GM18498 (cell line): Measurements from ENCODE around the gene FNDC3B.

Experiments used
- ATAC-seq: cut with Tn5 transposase; IDR thresholded peaks from one replicate; pipeline ENCODE4 v1.9.1; 2021; ENCODE audit warnings: mild to moderate bottlenecking, moderate library complexity; ENCODE audit not compliant: unreplicated experiment

The FNDC3B gene

GRCh38 chr3:172163320-172163719 lies 123.9 kb downstream of the FNDC3B start:
- no peak for ATAC-seq

DNA sequence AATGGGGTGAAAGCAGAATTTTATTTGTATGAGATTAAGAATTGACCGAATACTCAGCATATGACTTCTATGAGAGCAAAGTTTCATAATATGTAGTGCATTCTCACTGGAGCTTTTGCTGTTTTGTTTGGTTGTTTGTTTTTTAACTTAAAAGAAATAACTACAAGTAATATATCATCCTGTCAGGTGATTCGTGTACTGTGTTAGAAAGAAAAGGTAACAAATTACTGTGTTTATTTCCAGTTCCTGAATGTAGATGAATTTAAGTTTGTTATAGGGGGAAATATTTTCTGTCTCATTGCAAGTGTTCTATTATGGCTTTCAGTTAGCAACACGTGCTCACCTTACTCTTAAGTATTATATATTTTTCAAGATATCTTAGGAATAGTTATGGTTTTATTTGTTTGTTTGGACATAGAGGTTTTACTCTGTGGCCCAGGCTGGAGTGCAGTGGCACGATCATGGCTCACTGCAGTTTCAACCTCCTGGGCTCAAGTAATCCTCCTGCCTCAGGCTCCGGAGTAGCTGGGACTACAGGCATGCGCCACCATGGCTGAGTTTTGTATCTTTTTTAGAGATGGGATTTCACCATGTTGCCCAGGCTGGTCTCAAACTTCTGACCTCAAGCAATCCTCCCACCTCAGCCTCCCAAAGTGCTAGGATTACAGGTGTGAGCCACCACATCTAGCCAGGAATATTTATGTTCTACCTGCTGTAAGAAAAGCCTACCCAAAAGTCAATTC lies 125.4 kb downstream of the FNDC3B start:
- ATAC-seq = no peak

- ATAC-seq = no peak
These were observed 126.9 kb downstream of the FNDC3B start for GRCh38 chr3:172166261-172166660.

- ATAC-seq = no peak
These were observed 127.5 kb downstream of the FNDC3B start for GRCh38 chr3:172166890-172167289.

- no peak for ATAC-seq
These were observed 128.7 kb downstream of the FNDC3B start for GRCh38 chr3:172167892-172168648.

DNA sequence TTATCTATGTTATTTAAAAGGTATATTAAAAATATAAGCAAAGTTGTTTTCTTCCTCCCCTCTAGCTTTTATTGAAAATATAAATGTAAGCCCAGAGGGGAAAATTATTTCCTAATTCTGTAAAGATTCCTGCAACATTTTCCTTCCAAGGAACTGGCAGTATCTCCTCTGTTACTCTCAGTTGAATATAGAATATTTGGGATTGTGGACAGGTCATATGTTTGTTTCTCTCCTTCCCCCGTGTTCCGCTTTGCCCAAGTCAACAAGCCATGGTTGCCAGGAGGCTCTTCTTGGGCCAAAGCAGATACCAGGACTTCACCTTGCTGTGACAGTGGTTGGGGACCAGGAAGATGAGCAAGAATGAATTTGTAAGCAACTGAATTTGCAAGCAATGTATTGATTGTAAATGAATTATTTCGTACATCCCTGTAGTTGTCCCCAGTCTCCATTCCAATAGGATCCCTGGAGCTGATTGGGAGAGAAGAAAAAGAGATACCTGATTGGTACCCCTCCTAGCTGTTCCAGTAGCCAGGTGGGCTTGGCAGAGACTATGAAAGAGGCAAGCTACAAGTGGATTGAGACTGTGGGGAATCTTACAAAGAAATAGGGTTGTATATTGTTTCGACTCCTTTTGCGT lies 130.8 kb downstream of the FNDC3B start:
- ATAC-seq = no peak

GRCh38 chr3:172170841-172171240 lies 131.5 kb downstream of the FNDC3B start:
- no peak for ATAC-seq

GRCh38 chr3:172171396-172172075 lies 132.2 kb downstream of the FNDC3B start:
- no peak for ATAC-seq

DNA sequence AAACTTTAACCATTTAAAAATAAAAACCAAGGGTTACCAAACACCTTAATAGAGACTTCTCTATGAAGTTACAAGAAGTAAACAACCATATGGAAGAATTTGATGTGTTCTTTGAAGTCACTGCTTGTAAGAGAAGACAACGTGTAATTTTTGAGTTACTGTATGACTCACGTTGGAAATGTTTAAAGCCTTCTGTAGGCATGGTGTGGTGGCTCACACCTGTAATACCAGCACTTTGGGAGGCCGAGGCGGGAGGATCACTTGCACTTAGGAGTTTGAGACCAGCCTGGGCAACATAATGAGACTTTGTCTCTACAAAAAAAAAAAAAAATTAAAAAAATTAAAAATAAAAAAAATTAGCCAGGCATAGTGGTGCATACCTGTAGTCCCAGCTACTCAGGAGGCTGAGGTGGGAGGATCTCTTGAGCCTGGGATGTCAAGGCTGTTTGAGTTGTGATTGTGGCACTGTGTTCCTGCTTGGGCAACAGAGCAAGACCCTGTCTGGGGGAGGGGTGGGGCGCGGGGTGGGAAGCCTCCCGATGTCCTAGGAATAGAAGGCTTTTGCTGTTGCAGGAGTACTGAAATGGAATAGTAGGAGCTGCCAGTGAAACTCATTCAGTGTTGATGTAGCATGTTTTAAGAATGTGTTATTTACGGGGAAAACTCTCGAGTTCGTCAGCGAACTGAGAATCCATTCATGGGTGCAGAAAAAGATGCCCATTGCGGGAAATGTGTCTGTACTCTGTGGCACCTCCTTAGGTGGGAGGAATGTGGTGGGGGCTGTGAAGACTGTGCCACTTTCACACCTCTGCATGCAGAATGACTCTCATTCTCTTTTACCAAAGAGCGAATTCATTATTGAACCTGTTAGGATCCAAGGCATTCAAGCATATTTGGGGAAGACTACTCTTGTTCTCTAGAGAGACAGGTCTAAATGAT lies 134.2 kb downstream of the FNDC3B start:
- ATAC-seq = no peak

DNA sequence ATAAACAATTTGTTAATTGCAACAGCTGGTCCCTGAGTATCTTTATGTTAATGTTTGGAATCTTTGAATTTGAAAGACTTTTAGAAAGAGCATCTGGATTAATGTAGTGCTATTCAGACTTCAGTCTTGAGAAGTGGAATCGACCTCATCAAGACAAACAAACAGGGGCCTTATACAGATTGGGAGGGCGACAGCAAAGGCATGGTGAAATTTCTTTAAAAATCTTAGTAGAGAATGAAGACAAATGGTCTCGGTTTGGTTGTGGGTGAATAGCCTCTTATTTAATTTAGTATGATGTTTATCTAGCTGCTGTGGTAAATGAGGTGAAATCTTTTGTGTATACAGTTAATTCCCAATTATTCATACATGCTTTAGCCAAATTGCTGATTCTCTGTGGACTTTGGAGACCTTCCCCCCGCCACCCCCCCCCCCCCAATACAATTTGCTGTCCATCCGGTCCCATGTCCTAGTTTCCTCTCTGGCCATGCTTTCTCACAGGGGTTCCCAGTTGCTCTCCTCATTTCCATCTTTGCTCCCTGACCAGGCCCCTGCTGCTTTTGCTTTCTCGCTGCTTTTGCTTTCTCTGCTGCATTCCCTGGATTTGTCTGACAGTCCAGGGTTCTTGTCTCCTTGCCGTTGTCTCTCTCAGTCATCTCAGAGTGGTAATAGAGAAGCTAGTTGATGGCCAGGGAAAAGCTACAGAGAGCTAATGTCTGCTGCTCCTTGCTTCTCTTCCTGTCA lies 135.3 kb downstream of the FNDC3B start:
- no peak for ATAC-seq

DNA sequence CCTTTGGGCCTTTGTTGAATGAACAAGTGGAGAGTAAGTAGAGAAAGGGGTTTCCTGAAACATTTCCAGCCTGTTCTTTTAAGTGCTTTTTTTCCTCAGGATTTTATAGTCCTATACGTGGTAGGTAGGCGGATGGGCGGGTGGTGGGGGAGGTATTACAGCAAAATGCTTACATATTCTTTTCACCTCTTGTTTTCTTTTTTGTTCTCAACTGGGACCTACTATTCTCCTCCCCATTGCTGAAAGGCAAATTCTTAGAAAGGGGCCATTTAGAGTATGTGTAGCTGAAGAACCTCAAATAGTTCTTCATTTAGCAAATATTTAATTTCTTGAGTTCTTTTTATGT lies 135.8 kb downstream of the FNDC3B start:
- ATAC-seq = no peak

DNA sequence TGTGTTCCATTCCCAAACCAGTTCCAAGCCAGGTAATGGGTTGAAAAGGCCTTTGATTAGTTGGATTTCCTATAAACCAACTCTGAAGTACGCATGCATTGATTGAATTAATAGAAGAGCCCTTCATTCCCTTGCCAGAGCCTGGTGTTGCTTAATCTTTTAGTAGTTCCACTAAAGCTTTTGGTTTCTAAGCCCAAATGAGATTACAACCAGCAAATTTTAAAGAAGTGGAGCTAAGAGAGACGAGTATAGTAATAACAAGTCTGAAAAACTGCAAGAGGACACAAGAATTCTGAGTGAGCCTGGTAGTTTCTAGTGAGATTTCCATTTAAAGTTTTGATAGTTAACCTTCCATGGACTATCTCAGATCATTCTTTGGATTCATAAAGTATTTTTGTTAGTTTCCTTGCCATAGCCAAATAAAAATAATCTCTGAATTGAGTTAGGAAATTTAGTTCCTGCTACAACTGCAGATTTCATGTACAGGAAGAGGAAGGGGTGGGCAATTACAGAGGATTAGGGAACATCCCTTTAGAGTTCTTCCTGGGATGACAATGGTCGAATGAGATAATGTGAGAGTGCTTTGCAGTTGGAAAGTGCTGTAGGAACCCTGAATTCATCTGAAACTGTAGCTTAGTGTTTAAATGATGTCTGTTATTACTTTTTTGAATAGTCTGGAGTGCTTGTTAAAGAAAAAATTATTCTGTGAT lies 136.8 kb downstream of the FNDC3B start:
- ATAC-seq = no peak

- no peak for ATAC-seq
These were observed 137.7 kb downstream of the FNDC3B start for GRCh38 chr3:172177046-172177445.

DNA sequence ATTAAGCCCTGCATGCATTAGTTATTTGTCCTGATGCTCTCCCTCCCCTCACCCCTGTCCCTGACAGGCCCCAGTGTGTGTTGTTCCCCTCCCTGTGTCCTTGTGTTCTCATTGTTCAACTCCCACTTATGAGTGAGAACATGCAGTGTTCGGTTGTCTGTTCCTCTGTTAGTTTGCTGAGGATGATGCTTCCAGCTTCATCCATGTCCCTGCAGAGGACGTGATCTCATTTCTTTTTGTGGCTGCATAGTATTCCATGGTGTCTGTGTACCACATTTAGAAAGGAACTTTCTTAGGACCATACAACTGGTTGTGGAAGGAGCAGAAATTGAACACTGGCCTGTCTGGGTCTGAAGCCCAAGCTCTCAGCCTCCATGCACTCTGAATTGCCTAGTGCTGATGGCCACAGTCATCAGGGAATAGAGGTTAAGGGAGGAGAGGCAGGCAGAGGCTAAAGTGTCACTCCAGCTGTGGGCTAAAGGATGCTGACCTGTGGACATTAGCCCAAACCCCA lies 138.5 kb downstream of the FNDC3B start:
- no peak for ATAC-seq

GRCh38 chr3:172179680-172180399 lies 140.5 kb downstream of the FNDC3B start:
- no peak for ATAC-seq

- ATAC-seq = no peak
These were observed 141.1 kb downstream of the FNDC3B start for GRCh38 chr3:172180473-172180872.

DNA sequence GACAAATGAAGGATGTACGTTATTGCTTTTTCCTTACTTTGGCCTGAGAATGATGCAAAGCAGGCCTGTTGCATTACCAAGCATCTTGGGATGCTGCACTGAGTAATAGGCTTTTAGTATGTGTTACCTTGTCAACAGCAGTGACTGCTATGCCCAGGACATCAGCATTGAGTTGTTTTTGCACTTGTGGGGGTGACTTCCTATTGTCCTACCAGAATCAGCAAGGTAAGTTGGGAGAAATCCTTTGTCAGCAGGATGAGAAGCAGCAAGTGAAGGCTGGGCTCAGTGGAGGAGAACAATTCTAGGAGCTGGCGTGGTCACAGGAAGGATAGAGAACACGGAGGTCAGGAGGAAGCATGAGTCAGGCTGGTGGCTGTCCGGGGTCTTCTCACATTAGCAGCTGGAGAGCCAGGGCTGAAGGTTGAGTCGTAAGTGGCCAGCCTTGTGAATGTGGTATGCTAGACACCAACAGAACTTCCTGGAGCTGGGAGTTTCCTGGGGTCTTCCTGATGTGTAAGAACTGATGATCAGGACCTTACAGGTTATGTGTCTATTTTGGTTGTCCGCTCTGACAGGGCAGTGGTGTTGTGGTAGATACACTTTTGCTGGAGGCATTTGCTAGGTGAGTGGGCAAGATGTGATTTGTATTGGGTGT lies 142.7 kb downstream of the FNDC3B start:
- ATAC-seq = no peak

GRCh38 chr3:172182797-172183196 lies 143.4 kb downstream of the FNDC3B start:
- ATAC-seq = no peak
